HG03521 (cell line): ENCODE results near the gene AP2M1.

Experiments used
- ATAC-seq: cut with Tn5 transposase; IDR thresholded peaks from one replicate; pipeline ENCODE4 v1.9.1; 2021; ENCODE audit warnings: mild to moderate bottlenecking, moderate library complexity; ENCODE audit not compliant: unreplicated experiment

Gene AP2M1

GRCh38 chr3:184223946-184224345, 49.3 kb downstream of the AP2M1 start:
- ATAC-seq, result no peak

- ATAC-seq, result peak; percentile 42
Measured at GRCh38 chr3:184227481-184227935, 52.9 kb downstream of the AP2M1 start.

- ATAC-seq, result no peak
Measured at GRCh38 chr3:184228376-184229137, 53.9 kb downstream of the AP2M1 start.

GRCh38 chr3:184229394-184230080, 54.9 kb downstream of the AP2M1 start, which contains the start of gene VWA5B2:
TSS of gene VWA5B2 (plus strand) at chr3:184229585. CDS start at chr3:184230529, 944 bp downstream.
- ATAC-seq, result peak; percentile 73

- ATAC-seq, result no peak
Measured at GRCh38 chr3:184230081-184230602, 55.5 kb downstream of the AP2M1 start.

GRCh38 chr3:184230603-184231528, 56.2 kb downstream of the AP2M1 start:
- ATAC-seq, result no peak

GRCh38 chr3:184231671-184232070, 57.0 kb downstream of the AP2M1 start:
- no peak for ATAC-seq

GRCh38 chr3:184233127-184233843, 58.6 kb downstream of the AP2M1 start:
- ATAC-seq, result no peak
